Activated CD4-positive, CD25-positive, alpha-beta regulatory T cell (primary cell): ENCODE results near the gene MYO15B.

Experiments used
- DNase-seq, 4 experiments: peaks; one replicate each; lab custom pipeline; 2025; lab: John Stamatoyannopoulos, UW

The MYO15B gene

GRCh38 chr17:75558666-75559530 is 28.7 kb upstream of the MYO15B start:
- DNase-seq: no peak

GRCh38 chr17:75559958-75560533 is 27.6 kb upstream of the MYO15B start:
- DNase-seq: no peak

- DNase-seq: no peak
These were observed 25.5 kb upstream of the MYO15B start for GRCh38 chr17:75561927-75562603.

- DNase-seq: no peak
These were observed 24.4 kb upstream of the MYO15B start for GRCh38 chr17:75563063-75563758.

GRCh38 chr17:75564195-75564594 is 23.4 kb upstream of the MYO15B start:
- no peak for DNase-seq

GRCh38 chr17:75565066-75565465 is 22.5 kb upstream of the MYO15B start:
- no peak for DNase-seq

- DNase-seq: no peak
These were observed 22.0 kb upstream of the MYO15B start for GRCh38 chr17:75565618-75566017.

GRCh38 chr17:75566416-75566815 is 21.2 kb upstream of the MYO15B start:
- no peak for DNase-seq

- no peak for DNase-seq
These were observed 20.8 kb upstream of the MYO15B start for GRCh38 chr17:75566834-75567233.

GRCh38 chr17:75568412-75569255 is 19.0 kb upstream of the MYO15B start:
- DNase-seq: no peak

GRCh38 chr17:75570034-75570676 is 17.4 kb upstream of the MYO15B start:
- no peak for DNase-seq

GRCh38 chr17:75570772-75571171 is 16.8 kb upstream of the MYO15B start:
- DNase-seq: no peak

GRCh38 chr17:75571197-75571884 is 16.3 kb upstream of the MYO15B start:
- DNase-seq: no peak

- no peak for DNase-seq
These were observed 15.8 kb upstream of the MYO15B start for GRCh38 chr17:75571885-75572215.

GRCh38 chr17:75572713-75573539 is 14.7 kb upstream of the MYO15B start:
- DNase-seq: no peak

- no peak for DNase-seq
These were observed 14.1 kb upstream of the MYO15B start for GRCh38 chr17:75573540-75573957.

- no peak for DNase-seq
These were observed 13.6 kb upstream of the MYO15B start for GRCh38 chr17:75573994-75574393.

GRCh38 chr17:75574404-75575036 is 13.1 kb upstream of the MYO15B start:
- DNase-seq: no peak

GRCh38 chr17:75575197-75575596 is 12.4 kb upstream of the MYO15B start:
- no peak for DNase-seq
